HuH-7 (cell line): ENCODE data around the gene CYP46A1.

Experiments used
- DNase-seq: peaks from one replicate; pipeline ENCODE4 v3.0.0; 2011; ENCODE audit warnings: low spot score

Gene CYP46A1

DNA sequence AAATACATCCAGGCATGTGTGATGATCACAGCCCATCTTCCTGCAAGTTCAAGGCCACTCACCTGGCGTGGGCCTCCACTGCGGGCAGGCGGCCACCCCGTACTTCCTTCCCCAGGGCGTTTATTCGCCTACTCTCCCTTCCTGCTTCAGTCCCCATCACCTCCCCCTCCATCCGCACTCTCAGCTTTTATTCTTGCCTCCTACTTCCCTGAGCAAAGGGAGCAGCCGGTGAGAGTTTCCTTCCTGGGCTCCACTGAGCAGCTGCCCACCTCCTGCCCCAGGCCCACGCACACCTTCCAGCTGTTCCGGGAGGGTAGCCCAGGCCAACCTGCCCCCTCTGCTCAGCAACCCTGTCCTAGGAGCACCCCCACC lies 4.1 kb downstream of the CYP46A1 start:
- DNase-seq, result no peak

DNA sequence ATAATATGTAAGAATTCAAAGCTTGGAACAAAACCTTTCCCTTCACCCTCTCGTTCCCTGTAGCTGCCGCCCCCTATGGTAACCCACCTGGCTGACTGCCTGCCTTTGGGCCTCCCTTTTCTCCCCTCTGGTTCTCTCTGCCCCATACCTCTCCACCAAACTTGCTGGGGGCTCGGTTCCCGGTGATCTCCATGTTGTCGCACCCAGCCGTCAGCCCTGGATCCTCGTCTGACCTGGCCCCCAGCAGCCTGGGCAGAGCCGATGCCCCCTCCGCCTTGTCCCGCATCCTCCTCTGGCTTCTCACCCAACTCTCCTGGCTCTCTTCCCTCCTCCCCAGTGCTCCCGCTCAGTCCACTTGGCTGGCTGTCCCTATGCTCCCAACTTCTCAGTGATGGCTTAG lies 4.5 kb downstream of the CYP46A1 start:
- no peak for DNase-seq

DNA sequence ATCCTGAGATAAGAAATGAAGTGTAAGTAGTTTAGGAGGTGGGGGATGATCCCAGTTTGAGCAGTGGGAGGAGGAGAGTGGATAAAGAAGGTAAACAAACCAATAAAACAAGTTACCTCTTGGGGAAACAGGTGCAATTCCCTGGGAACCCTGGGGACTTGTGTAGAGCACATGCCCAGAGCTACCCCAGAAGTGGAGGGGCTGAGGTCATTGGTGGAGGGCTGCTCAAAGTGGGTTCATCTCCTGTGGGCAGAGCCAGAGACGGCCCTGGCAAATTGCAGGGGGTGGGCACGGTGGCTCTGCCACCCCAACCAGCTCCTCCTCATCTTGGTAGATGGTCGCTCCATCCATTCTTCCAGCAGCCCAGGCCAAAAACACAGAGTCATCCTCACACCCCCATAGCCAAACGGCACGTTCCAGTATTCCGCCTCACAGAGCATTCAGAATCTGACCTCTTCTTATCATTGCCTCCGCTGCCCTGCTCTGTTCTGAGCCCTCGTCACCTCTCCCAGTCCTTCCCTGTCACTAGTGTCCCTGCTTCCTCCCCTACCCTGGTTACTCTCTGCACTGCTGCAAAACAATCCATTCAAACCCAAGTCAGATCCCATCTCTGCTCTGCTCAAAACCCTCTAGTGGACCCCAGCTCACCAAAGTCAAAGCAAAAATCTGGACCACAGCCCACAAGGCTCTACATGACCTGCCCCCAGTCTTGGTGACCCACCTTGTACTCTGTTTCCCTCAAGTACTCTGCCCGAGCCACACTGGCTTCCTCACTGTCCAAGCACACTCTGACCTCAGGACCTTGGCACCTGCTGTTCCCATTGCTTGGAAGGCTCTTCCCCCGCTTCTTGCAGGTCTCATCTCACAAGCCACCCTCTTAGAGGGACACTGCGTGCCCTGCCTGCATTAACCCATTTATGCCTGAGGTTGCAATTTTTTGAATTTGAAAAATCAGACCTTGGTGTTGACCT lies 5.5 kb downstream of the CYP46A1 start:
- no peak for DNase-seq

DNA sequence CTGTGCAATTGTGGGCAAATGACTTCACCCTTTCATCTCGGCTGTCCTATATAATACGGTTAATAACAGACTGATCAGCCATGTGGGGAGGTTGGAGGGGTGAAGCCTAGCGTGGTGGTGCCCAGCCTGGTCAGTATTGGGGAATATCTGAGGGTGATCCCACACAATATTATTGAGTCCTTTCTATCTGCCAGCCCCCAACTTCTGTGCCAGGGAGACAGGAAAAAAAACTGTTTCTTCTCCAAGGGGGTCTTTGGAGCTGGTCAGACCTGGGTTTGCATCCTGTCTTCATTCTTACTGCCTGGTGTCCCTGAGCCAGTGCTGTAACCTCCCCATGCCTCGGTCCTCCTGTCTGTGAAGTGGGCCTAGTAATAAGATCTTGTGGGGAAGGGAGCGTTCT lies 6.5 kb downstream of the CYP46A1 start:
- DNase-seq, result no peak

DNA sequence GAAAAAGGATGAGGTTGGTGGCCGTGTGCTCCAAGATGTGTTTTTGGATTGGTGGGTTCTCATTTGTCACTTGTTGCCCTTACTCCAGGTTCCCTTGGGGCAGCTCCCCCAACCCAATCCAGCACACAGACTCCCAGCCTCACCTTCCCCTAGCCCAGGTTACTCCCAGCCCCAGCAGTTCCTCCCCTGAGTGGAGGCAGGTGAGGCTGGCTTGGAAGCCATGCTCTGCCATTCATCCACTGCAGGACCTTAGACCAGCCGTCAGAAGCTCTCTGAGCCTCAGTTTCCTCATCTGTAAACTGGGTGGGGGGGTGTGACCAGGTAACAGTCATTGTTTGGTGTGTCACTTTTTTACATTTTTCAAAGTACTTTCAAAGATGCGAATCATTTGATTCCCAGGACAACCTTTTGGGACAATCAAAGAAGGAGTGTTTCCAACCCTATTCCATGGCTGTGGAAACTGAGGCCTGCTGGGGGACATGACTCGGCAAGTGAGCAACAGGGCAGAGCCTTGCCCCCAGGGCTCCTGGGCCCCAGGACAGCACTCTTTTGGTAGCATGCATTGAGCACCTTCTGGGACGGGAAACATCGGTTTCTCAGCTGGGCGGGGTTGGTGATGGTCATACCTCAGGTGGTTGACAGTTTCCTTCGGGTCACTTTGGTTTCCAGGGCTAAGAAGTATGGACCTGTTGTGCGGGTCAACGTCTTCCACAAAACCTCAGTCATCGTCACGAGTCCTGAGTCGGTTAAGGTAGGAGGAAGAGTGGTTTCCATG lies 7.2 kb downstream of the CYP46A1 start:
- DNase-seq, result no peak

DNA sequence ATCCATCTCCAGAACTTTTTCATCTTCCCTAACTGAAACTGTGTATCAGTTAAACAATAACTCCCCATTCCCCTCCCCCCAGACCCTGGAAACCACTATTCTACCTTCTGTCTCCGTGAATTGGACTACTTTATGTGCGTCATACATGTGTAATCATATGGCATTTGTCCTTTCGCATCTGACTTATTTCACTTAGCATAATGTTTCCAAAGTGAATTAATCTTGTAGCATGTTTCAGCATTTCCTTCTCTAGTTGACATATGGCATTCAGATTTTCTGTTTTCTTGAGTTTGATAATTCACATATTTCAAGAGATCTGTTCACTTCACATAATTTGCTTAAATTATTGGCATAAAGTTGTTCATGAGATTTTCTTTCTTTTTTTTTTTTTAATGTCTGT lies 9.8 kb downstream of the CYP46A1 start:
- DNase-seq, result no peak

DNA sequence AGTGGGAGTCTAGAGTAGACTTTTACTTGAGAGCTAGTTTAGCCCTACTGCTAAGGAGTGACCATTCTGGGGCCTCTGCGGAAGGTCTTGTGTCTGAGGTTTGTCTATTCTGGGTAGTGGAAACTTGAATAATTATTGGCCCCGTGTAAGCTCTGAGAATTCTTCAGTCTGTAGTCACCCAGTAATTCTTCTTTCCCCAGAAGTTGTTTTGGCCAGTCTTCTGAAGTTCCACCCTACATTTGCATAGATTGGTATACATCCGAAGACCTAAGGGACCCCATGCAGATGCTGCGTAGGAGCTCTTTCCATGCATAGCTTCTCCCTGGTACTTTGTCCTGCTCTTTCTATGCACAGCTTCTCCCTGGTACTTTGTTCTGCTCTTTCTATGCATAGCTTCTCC lies 12.8 kb downstream of the CYP46A1 start:
- DNase-seq, result no peak

DNA sequence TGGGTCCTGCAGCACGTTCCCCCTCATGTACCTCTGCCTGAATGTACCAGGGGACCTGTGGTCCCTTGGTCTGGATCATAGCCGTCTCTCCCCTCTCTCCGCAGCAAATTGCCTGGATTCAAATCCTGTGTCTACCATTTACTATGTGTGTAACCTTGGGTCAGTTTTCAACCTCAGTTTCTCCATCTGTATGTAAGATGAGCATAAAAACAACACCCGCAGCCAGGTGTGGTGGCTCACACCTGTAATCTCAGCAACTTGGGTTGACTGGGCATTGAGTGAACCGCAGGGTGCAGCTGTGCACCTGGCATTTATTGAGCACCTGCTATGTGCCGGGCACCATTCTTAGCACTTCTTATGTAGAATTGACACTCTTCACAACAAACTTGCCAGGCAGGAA lies 14.1 kb downstream of the CYP46A1 start:
- DNase-seq, result no peak

DNA sequence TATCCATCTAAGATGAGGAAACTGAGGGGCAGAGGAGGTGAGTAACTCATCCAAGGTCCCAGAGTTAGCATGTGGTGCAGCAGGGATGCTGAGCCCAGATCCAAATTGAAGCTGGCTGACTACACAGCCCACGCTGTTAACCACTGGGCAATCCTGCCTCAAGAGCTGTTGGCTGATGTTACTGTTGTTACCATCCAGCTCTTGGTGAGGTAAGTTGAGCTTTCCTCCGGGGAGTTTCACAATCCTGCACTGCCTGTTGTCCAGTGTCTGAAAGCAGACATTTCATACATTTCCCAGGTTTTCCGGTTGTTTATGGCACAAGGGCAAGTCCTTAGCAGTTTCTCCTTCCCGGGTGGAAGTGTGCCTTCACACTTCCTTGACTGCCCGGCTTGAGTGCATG lies 14.5 kb downstream of the CYP46A1 start:
- no peak for DNase-seq

DNA sequence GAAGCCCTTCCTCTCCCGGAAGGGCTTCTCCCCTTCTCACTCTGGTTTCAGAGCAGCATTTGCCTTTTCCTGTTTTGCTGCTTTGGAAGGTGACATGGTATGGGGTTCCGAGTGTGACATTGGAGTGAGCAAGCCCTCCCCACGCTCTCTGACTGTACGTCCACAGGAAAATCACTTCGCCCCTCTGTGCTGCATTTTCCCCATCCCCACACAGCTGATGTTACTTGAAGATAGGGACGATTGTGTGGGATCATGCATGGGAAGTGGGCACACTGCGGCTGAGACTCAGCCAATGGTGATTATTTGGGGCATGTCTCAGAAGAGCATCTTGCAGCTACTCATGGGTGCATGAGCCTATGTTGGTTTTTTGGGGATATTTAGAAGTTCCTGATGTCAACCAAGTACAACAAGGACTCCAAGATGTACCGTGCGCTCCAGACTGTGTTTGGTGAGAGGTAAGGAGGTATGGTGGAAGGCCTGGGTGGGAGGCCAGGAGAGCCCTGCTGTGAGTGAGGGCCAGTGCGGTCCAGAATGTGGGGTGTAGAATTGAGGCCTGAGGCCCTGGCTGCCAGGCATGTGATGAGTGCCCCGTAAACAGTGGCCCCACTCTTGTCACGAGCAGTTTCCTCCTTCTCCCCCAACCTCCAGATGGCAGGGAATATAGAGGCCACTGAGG lies 15.1 kb downstream of the CYP46A1 start:
- no peak for DNase-seq

DNA sequence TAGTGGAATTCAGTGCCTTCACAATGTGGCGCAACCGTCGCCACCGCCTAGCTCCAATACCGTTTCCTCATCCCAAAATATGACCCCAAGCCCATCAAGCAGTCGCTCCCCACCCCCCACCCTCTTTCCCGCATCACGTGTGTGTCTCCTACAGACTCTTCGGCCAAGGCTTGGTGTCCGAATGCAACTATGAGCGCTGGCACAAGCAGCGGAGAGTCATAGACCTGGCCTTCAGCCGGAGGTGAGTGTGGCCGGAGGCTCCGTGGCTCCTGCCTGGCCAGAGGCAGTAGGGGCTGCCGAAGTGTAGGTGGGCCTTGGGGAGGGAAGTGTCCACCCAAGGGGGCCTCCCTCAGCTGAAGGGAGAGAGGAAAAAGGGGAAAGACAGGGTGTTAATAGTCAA lies 15.8 kb downstream of the CYP46A1 start:
- no peak for DNase-seq

DNA sequence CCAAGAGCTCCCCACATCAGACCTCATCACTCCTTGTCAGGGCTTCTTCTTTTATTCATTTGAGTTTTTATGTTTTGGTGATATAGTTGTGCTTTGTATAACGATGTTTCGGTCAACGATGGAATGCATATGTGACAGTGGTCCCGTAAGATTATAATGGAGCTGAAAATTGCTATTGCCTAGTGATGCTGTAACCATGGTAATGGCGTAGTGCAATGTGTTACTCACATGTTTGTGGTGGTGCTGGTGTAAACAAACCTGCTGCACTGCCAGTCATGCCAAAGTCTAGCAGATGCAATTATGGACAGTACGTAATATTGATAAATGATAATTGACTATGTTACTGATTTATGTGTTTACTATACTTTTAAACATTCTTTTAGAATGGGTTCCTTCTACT lies 16.3 kb downstream of the CYP46A1 start:
- no peak for DNase-seq

DNA sequence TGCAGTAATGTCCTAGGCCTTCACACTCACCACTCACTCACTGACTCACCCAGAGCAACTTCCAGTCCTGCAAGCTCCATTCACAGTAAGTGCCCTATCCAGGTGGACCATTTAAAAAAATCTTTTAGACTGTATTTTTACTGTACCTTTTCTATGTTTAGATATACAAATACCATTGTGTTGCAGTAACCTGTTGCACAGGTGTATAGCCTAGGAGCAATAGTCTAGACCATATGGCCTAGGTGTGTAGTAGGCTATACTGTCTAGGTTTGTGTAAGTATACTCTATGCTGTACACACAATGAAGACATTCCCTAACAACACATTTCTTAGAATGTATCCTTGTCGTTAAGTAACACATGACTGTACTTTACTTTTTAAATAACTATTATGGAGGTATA lies 17.2 kb downstream of the CYP46A1 start:
- DNase-seq, result no peak

DNA sequence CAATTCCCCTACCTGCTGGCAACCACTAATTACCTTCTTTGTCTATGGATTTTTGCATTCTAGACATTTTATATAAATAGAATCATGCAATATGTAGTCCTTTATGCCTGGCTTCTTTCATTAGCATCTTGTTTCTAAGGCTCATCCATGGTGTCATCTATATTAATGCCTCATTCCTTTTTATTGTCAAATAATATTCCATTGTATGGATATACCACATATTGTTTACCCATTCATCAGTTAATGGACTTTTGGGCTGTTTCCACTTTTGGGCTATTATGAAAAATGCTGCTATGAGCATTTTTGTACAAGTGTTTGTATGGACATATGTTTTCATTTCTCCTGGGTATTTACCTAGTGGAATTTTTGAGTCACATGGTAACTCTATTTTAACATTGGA lies 18.0 kb downstream of the CYP46A1 start:
- DNase-seq, result no peak

DNA sequence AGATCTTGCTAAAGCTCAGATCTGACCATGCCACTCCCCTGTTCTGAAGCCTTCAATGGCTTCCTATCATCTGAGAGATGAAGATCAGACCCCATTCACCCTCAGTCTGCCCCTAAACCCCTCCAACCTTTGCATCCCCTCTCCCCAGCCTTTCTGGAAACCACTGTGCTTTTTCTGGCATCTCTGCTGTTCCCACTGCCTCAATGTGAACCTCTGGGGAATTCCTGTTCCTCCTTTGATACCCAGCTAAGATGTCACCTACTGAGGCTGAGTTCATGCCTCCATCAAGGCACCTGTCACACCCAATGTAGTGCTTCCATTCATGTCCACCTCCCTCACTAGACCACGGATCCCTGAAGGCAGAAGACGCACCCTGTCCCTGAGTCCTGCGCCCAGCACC lies 19.3 kb downstream of the CYP46A1 start:
- no peak for DNase-seq

DNA sequence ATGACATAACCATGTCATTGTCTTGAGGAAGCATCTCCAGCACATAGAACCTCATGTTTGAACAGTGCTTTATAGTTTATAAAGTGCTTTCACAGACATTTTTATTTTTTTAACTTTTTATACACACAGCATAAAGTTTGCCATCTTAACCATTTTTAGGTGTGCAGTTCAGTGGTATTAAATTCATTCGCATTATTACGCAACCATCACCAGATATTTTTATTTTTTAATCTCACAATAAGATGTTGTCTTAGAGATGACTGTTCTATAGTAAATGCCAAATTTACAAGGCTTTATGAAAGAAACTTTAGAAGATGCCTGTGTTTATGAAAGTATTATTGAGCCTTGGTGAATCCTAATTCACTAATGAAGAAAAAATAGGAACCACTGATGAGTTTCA lies 19.9 kb downstream of the CYP46A1 start:
- DNase-seq, result no peak

DNA sequence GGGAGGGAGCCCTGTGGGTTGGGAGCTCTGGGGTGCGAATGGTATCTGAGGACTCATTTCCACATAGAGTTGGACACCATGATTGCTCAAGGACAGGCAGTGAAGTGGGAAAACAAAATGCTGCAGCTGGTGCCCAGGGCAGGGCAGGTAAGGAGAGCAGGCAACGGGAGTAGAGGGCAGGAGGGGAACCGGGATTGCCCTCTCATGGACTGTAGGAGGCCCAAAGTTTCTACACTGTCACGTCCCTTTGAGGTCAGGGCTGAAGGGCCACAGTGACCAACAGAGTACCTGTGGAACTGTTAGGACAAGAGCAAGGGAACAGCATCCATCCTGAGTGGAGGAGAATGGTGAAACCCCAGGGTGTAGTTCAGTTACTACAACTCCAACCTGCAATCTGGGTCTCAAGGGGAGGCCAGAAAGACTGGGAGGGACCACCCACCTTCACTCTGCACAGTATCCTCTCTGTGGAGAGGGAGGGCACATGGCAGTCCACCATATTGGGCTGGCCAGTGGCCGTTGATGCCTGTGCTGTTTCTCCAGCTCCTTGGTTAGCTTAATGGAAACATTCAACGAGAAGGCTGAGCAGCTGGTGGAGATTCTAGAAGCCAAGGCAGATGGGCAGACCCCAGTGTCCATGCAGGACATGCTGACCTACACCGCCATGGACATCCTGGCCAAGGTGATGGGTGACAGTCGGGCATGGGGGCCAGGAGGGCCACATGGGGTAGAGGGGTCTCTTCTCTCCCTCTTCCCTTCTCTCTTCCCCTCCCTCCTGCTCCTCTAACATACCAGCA lies 22.2 kb downstream of the CYP46A1 start:
- DNase-seq, result no peak

DNA sequence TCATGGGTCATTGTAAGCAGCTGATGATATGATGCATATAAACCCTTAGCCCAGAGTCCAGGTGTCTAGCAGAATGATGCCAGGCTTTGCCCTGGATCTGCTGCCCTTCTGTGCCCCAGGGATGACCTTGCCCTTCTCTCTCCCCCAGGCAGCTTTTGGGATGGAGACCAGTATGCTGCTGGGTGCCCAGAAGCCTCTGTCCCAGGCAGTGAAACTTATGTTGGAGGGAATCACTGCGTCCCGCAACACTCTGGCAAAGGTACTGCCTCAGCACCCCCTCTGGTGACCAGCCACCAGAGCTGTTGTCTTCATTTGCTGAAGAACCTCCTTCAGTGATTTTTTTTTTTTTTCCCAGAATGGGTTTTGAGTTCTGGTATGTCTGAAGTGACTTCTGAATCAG lies 23.3 kb downstream of the CYP46A1 start:
- DNase-seq, result no peak

DNA sequence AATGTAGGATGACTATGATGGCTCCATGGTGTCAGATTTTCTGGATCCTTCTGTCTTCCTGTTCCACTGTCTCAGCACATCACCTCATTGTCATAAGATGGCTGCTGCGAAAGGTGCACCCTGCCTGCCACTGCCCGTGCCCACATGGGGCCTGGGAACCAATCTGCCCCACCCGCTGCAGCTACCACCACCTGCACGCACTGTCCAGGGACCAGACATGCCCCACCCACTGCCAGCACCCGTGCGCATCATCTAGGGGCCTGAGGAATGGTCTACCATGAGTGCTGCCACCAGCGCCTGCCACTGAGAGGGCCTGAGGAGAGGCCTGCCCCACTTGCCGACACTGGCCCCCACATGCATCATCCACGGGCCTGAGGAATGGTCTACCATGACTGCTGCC lies 23.8 kb downstream of the CYP46A1 start:
- DNase-seq, result no peak

DNA sequence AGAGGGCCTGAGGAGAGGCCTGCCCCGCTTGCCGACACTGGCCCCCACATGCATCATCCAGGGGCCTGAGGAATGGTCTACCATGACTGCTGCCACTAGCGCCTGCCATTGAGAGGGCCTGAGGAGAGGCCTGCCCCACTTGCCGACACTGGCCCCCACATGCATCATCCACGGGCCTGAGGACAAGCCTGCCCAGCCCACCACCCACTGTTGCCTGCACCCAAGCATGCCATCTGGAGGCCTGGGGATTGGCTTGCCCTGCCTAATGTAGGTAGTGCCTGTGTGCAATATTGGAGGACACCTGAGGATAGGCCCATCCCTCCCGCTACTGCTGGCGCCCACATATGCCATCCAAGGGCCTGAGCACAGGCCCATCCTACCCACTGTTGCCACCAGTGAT lies 24.4 kb downstream of the CYP46A1 start:
- no peak for DNase-seq

DNA sequence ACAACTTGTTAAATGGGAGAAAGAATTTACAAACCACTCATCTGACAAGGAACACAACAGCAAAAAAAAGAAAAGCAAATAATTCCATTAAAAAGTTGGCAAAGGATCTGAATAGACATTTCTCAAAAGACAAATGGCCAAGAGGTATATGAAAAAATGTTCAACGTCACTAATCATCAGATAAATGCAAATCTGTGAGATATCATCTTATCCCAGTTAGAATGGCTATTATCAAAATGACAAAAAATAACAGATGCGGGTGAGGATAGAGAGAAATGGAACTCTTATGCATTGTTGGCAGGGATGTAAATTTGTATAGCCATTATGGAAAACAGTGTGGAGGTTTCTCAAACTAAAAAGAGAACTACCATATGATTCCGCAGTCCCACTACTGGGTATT lies 29.9 kb downstream of the CYP46A1 start:
- DNase-seq, result no peak
